Measurements from ENCODE around the gene CNIH2. TPM values are rescaled to one million over a fixed set of nuclear protein-coding genes. Genes with fewer than 3 reads are reported as not detected.

CNIH2 gene
- total RNA-seq: 1.7 and 1.8 TPM in 2 replicates

DNA sequence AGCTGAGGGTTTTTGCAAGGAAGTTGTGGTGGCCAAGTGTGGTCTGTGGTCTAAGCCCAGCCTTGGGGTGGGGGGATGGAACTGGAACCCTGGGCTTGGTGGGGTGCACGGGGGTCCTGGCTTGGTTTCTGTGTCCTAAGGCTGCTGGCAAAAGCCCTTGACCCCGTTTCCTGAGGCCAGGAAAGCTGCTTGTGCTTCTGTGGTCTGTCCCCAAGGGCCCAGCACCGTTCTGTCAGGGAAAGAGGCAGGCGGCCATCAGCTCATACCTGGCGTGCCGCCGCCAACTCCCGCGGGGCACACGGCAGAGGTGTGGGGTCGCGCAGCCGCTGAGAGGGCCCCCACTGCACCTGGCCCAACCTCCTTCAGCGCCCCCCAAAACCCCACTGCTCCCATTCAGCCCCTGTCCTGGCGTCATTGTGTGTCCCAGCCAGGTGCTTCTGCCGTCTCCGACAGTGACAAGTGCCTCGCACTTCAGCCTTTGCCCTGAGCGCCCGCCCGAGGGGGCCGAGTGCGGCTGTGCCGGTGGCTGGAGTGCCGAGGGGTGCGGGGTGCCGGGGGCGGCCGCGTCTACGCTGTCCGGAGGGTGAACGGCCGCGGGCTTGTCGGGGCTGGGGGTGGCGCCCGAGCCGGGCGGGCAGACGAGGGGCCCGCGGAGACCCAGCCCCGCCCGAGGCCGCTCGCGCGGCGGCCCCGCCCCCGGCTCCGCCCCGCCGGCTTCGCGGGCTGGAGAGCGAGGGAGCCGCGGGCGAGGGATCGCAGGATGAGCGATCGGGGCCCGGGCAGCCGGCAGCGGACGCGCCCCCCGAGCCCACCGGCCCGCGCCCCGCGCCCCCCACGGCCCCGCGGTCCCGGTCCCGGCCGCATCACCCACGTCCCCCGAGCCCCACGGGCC lies at the start of gene CNIH2:
TSS of gene CNIH2 (plus strand) at position 705 of the 892 bp plus-strand sequence. CDS start 282 bp downstream, outside the sequence.
- H3K36me3 Mint-ChIP-seq (ENCODE audit: low read depth): peaks cover 20% of the 10 kb centered on the region
- peak; percentile 51 for DNase-seq (ENCODE audit: low spot score)
- H3K9me3 Mint-ChIP-seq: no peaks in the 10 kb centered on the region
- intact Hi-C loops (cut with micrococcal nuclease): loop anchor here (1.0 kb wide), 1 partner anchor 9 kb away; the partner anchor contains the start of gene RAB1B
- peak within 1 kb of the TSS; percentile 61 for H3K4me3 Mint-ChIP-seq
- peak within 1 kb of the TSS; percentile 48 for H3K27ac Mint-ChIP-seq
- H3K4me1 Mint-ChIP-seq (ENCODE audit: low read depth): peaks cover 13% of the 10 kb centered on the region
- H3K27me3 Mint-ChIP-seq (ENCODE audit: insufficient read depth): peaks cover 10% of the 10 kb centered on the region

DNA sequence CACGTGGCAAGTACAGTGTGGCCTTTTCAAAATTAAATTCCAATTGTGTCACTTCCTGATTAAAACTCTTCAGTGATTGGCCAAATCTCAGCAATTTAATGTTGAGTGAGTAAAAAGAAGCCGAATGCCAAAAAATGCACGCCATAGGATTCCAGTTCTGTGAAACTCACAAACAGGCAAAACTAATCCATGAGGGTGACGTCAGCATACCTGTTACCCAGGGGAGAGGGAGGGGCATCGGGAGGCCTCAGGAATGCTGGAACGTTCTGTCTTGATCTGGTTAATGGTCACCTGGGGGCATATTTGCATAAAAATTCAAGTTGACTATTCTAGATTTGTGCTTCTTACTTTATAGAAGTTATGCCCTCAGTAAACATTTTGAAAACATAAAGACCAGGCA lies 49.5 kb upstream of the CNIH2 start:
- no peaks in the 10 kb centered on the region for H3K27me3 Mint-ChIP-seq (ENCODE audit: insufficient read depth)
- no peaks in the 10 kb centered on the region for H3K9me3 Mint-ChIP-seq
- peaks cover 26% of the 10 kb centered on the region for H3K36me3 Mint-ChIP-seq (ENCODE audit: low read depth)
- H3K4me1 Mint-ChIP-seq (ENCODE audit: low read depth): peaks cover 6% of the 10 kb centered on the region
- intact Hi-C loops (cut with micrococcal nuclease): no loop called here
- DNase-seq (ENCODE audit: low spot score): no peak
- no peak overlapping the region for H3K4me3 Mint-ChIP-seq
- H3K27ac Mint-ChIP-seq: no peak overlapping the region

DNA sequence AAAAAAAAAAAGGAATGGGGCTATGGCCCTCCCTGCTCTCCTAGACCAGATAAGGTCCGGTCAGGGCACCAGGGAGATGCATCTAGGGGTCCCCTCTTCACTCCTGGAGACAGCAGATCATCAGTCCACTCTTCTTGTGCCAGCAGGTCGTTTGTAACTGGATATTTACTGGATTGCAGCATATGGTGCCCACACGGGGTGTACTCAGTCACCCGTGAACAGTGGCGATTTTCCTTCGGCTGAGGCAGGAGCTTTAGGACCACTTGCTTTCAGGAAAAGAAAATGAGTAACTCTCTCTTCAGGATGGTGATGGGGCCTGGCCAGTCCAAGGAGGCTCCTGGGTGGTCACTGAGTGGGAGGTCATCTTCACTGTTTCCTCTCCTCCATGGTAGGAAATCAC lies 47.8 kb upstream of the CNIH2 start:
- Mint-ChIP-seq H3K27me3 (ENCODE audit: insufficient read depth) (no peaks in the 10 kb centered on the region), H3K4me3 (no peak overlapping the region), H3K27ac (no peak overlapping the region), H3K36me3 (ENCODE audit: low read depth) (peaks cover 33% of the 10 kb centered on the region), H3K9me3 (no peaks in the 10 kb centered on the region), H3K4me1 (ENCODE audit: low read depth) (peaks cover 6% of the 10 kb centered on the region)
- intact Hi-C loops (cut with micrococcal nuclease): no loop called here
- no peak for DNase-seq (ENCODE audit: low spot score)

DNA sequence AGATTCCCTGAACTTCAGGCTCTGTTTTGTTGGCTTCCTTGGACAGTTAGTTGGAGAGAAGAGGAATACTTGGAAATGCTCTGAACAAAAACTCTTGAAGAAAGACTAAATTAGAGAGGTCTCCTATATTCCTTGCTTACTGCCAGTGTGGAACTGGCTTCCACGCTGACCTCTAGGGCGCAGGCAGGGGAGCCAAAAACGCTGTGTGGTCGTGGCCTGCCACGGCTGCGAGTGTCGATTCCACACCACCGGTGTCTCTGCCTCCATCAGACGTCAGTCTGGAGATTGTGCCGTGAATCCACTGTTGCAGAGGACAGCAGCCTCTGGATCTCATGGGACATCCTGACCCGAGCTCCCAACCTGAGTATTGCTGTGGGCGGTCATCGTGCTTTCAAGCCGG lies 47.0 kb upstream of the CNIH2 start:
- H3K4me3 Mint-ChIP-seq: no peak overlapping the region
- no peak overlapping the region for H3K27ac Mint-ChIP-seq
- H3K27me3 Mint-ChIP-seq (ENCODE audit: insufficient read depth): no peaks in the 10 kb centered on the region
- H3K4me1 Mint-ChIP-seq (ENCODE audit: low read depth): peaks cover 6% of the 10 kb centered on the region
- no peak for DNase-seq (ENCODE audit: low spot score)
- H3K9me3 Mint-ChIP-seq: no peaks in the 10 kb centered on the region
- intact Hi-C loops (cut with micrococcal nuclease): no loop called here
- peaks cover 38% of the 10 kb centered on the region for H3K36me3 Mint-ChIP-seq (ENCODE audit: low read depth)

DNA sequence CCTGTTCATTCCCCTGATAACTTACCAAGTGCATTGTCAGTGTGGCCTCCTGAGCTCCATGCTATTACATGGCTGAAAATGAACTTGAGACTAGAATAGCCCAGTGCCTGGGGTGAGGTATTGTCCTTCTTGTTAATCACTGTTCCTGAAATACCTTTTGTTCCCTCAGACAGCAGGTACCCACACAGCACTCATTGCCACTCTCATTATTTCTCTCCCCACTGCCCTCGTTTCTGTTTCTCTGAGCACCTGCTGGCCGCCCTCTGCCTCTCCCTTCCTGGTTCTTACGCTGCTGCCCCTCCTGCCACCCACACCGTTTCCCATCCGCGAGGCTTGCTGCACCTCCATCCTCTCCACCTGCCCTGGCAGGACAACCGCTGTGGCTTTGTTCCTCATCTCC lies 46.4 kb upstream of the CNIH2 start:
- Mint-ChIP-seq H3K4me1 (ENCODE audit: low read depth) (no peaks in the 10 kb centered on the region), H3K4me3 (no peak overlapping the region), H3K27me3 (ENCODE audit: insufficient read depth) (no peaks in the 10 kb centered on the region), H3K9me3 (no peaks in the 10 kb centered on the region), H3K27ac (no peak overlapping the region), H3K36me3 (ENCODE audit: low read depth) (peaks cover 38% of the 10 kb centered on the region)
- intact Hi-C loops (cut with micrococcal nuclease): no loop called here
- no peak for DNase-seq (ENCODE audit: low spot score)

DNA sequence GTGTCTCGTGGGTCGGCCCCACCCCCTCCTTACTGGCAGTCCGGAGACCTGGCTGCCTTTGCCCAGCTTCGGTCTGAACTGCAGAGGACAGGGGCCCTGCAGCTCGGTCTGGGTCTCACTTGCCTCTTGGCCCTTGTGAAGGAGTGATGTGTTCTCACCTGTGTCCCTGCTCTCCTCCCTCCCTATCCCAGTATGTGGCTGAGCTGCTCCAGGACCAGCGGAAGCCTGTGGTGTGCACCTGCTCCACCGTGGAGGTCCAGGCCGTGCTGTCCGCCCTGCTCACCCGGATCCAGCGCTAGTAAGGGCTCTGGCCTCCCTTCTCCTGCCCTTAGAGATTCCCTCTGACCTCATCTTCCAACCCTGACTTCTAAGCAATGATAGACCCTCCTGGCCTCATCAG lies 45.2 kb upstream of the CNIH2 start:
- Mint-ChIP-seq H3K9me3 (no peaks in the 10 kb centered on the region), H3K4me3 (no peak overlapping the region), H3K4me1 (ENCODE audit: low read depth) (no peaks in the 10 kb centered on the region), H3K27ac (no peak overlapping the region), H3K36me3 (ENCODE audit: low read depth) (peaks cover 38% of the 10 kb centered on the region), H3K27me3 (ENCODE audit: insufficient read depth) (no peaks in the 10 kb centered on the region)
- DNase-seq (ENCODE audit: low spot score): no peak
- intact Hi-C loops (cut with micrococcal nuclease): no loop called here

DNA sequence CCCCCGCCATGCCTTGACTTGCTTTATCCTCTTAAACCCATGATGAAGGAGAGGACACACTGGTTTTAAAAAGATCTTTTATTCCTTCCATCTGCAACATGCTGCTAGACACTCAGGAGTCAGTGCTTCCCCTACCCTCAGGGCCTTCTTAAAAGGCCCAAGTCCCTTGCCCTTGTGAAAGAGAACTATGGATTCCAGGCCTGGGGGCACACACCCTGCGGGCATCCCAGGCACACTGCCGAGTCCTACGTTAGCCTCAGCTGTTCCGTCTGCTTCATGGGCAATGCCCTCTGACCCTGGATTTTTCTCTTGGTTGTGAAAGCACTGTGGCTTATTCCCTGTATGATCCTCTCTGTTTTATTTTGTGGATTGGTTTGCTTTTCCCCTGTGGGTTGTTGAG lies 44.7 kb upstream of the CNIH2 start:
- Mint-ChIP-seq H3K9me3 (no peaks in the 10 kb centered on the region), H3K36me3 (ENCODE audit: low read depth) (peaks cover 38% of the 10 kb centered on the region), H3K27ac (no peak overlapping the region), H3K4me3 (no peak overlapping the region), H3K4me1 (ENCODE audit: low read depth) (no peaks in the 10 kb centered on the region), H3K27me3 (ENCODE audit: insufficient read depth) (no peaks in the 10 kb centered on the region)
- no peak for DNase-seq (ENCODE audit: low spot score)
- intact Hi-C loops (cut with micrococcal nuclease): no loop called here

DNA sequence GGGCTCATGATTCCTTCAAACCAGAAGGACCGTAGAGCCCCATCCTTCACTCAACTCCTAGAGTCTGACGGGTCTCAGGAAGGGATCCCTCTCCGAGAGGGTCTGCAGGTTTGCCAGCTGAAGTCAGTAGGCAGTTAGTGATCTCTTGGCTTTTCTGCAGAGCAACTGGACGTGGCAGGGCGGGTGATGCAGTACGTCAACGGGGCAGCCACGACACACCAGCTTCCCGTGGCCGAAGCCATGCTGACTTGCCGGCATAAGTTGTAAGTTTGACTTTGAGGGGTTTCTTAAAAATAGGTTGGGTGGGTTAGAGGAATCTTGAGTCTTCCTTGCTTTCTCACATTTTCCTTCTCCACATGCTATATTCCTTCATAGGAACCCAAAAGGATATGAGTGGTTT lies 42.8 kb upstream of the CNIH2 start:
- peaks cover 32% of the 10 kb centered on the region for H3K36me3 Mint-ChIP-seq (ENCODE audit: low read depth)
- no peak for DNase-seq (ENCODE audit: low spot score)
- no peaks in the 10 kb centered on the region for H3K4me1 Mint-ChIP-seq (ENCODE audit: low read depth)
- H3K9me3 Mint-ChIP-seq: no peaks in the 10 kb centered on the region
- H3K4me3 Mint-ChIP-seq: no peak overlapping the region
- H3K27ac Mint-ChIP-seq: no peak overlapping the region
- intact Hi-C loops (cut with micrococcal nuclease): no loop called here
- H3K27me3 Mint-ChIP-seq (ENCODE audit: insufficient read depth): no peaks in the 10 kb centered on the region

DNA sequence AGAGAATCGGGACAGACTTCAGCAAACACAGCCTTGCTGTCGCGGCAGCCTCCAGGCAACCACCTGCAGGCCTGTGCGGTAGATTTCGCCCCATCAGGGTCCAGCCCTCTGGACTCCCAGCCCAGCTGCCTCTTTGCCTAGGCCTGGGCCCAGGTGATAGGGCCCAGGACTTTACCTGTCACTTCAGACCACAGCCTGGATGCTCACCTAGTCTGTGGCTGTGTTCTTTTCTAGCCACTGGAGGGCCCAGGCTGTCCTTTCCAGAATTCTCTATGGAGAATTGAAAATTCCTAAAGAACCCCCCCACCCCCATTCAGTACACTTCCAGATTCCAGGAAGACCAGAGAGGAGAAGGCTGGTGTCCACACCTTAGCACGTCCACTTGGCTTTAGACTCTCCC lies 40.1 kb upstream of the CNIH2 start:
- Mint-ChIP-seq H3K36me3 (ENCODE audit: low read depth) (peaks cover 29% of the 10 kb centered on the region), H3K4me1 (ENCODE audit: low read depth) (no peaks in the 10 kb centered on the region), H3K4me3 (no peak overlapping the region), H3K27ac (no peak overlapping the region), H3K27me3 (ENCODE audit: insufficient read depth) (no peaks in the 10 kb centered on the region), H3K9me3 (no peaks in the 10 kb centered on the region)
- DNase-seq (ENCODE audit: low spot score): no peak
- intact Hi-C loops (cut with micrococcal nuclease): no loop called here

DNA sequence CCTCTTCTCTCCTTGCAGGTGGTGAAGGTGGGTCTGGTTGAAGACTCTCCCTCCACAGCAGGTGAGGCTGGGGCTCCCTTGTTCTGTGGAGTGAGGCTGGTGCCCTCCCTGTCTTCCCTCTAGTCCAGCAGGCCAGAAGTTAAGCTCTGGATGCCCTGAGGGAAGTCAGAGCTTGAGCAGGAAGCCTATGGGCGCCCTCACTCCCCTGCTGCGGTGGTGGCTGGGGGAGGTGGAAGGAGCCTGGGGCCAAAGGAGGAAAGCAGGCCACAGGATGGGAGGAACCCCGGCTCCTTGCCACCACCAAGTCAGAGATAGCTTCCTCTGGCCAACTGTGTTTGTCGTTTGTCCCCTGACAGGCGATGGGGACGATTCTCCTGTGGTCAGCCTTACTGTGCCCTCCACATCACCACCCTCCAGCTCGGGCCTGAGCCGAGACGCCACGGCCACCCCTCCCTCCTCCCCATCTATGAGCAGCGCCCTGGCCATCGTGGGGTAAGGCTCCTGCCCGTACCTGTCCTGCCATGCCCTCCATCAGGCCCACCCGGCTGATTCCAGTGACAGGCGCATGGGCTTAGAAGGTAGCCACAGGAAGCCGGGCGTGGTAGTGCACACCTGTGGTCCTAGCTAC lies 39.1 kb upstream of the CNIH2 start:
- no peaks in the 10 kb centered on the region for H3K9me3 Mint-ChIP-seq
- H3K36me3 Mint-ChIP-seq (ENCODE audit: low read depth): peaks cover 24% of the 10 kb centered on the region
- DNase-seq (ENCODE audit: low spot score): no peak
- no peak overlapping the region for H3K4me3 Mint-ChIP-seq
- H3K4me1 Mint-ChIP-seq (ENCODE audit: low read depth): no peaks in the 10 kb centered on the region
- no peak overlapping the region for H3K27ac Mint-ChIP-seq
- no peaks in the 10 kb centered on the region for H3K27me3 Mint-ChIP-seq (ENCODE audit: insufficient read depth)
- intact Hi-C loops (cut with micrococcal nuclease): no loop called here

DNA sequence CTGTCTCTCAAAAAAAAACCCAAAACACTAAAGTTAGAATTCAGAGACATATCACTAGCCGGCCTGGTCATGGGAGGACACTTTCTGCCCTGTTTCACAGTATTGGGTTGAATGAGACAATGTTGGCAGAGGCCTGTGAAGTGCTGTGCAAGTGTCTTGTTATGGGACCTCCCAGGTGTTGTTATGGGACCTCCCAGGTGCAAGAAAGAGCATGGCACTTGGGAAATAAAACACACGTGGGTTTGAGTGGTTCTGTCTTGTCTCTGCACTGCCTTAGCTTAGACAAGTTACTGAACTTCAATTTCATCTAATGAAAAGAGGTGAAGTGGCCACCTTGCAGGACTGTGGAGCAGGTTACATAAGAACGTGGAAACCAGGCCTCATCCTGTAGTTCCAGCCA lies 38.5 kb upstream of the CNIH2 start:
- no peak overlapping the region for H3K27ac Mint-ChIP-seq
- no peak for DNase-seq (ENCODE audit: low spot score)
- no peaks in the 10 kb centered on the region for H3K27me3 Mint-ChIP-seq (ENCODE audit: insufficient read depth)
- H3K36me3 Mint-ChIP-seq (ENCODE audit: low read depth): peaks cover 26% of the 10 kb centered on the region
- H3K4me3 Mint-ChIP-seq: no peak overlapping the region
- intact Hi-C loops (cut with micrococcal nuclease): no loop called here
- H3K9me3 Mint-ChIP-seq: no peaks in the 10 kb centered on the region
- no peaks in the 10 kb centered on the region for H3K4me1 Mint-ChIP-seq (ENCODE audit: low read depth)

DNA sequence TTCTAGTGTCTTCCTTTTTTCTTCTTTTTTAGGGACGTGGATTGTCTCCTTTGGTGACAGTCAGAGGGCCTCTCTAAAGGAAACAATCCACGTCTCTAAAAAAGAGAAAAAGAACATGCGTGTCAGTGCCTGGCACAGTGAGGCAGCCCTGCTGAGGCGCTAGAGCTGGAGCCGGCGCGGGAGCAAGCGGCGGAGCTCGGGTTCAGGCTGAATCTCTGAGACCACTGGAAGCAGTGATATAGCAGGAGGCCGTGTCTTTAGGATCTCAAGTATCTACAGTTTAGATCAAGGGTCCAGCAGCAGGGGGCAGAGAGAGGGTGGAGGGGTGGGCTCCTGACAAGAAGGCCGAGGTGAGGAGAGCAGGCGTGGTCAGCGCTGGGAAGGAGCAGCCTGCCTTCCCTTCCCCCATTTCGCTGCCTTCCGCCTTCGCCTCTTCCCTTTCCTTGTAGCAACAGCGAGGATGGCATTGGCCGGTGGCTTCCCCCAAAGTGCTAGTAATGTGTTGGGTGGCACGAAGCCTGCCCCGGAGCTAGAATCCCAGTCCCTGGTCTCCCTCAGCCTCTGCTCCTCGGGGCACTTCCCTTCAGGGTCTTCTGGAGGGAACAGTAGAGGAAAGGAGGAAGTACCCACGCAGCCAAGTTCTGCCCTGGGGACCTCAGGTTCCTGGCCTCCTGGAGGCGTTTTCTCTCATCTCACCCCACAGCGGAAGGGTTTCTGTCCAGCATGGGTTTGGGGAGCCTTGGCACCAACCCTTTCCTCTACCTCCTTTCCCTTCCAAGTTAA lies 37.8 kb upstream of the CNIH2 start:
- intact Hi-C loops (cut with micrococcal nuclease): no loop called here
- no peaks in the 10 kb centered on the region for H3K4me1 Mint-ChIP-seq (ENCODE audit: low read depth)
- H3K27me3 Mint-ChIP-seq (ENCODE audit: insufficient read depth): no peaks in the 10 kb centered on the region
- no peak overlapping the region for H3K27ac Mint-ChIP-seq
- no peak overlapping the region for H3K4me3 Mint-ChIP-seq
- H3K9me3 Mint-ChIP-seq: no peaks in the 10 kb centered on the region
- no peak for DNase-seq (ENCODE audit: low spot score)
- H3K36me3 Mint-ChIP-seq (ENCODE audit: low read depth): peaks cover 24% of the 10 kb centered on the region

DNA sequence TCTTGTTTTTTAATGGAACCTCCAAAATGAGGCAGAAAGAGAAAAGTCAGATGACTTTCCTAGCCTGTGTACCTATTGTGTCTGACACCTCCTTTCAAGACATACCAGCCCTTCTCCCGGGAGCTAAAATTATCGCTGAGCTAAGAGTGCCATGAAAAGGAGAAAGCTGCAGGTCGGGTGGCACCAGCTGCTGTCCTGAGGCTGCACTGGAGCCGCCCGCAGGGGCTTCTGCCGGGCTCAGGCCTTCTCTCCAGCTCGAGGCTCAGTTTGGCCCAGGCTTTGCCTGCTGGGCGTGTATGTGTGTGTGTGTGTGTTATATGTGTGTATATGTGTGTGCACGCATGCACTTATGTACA lies 37.2 kb upstream of the CNIH2 start:
- H3K4me1 Mint-ChIP-seq (ENCODE audit: low read depth): no peaks in the 10 kb centered on the region

More for the DNA sequence above, 37.2 kb upstream of the CNIH2 start:
- no peak overlapping the region for H3K27ac Mint-ChIP-seq
- H3K36me3 Mint-ChIP-seq (ENCODE audit: low read depth): peaks cover 19% of the 10 kb centered on the region
- no peaks in the 10 kb centered on the region for H3K27me3 Mint-ChIP-seq (ENCODE audit: insufficient read depth)
- no peak for DNase-seq (ENCODE audit: low spot score)
- intact Hi-C loops (cut with micrococcal nuclease): no loop called here
- H3K4me3 Mint-ChIP-seq: no peak overlapping the region
- H3K9me3 Mint-ChIP-seq: no peaks in the 10 kb centered on the region

Measured in activated T-helper 1 cell treated with anti-CD3 and anti-CD28 coated beads, Interleukin-12 subunit alpha, Interleukin-12 subunit beta, Interleukin-2, Interleukin-4 antibody, amounts not matched to agents 30 ng/mL and 10 ng/mL and 1 ng/mL, durations not matched to agents 14 hours and 24 hours and 36 hours (primary cell).